Astrocyte (in vitro differentiated cells and primary cell): ENCODE measurements around the gene ARL6IP5. TPM values are rescaled to one million over a fixed set of nuclear protein-coding genes. Genes with fewer than 3 reads are reported as not detected.

Experiments
- DNase-seq: peaks from one replicate; pipeline ENCODE4 v3.0.0-alpha.2; 2010; ENCODE audit warnings: low read depth
- FAIRE-seq: peaks from 2 replicates; lab custom pipeline; 2011; peaks lifted over from hg19 to GRCh38; lab: Jason Lieb, UNC
- H2AFZ ChIP-seq: 2 replicates; pipeline ENCODE4 v1.6.0; 2012; ENCODE audit warnings: low read depth, low read length, inconsistent platforms
- H3K27ac ChIP-seq: 2 replicates; pipeline ENCODE4 v1.5.1; 2011; ENCODE audit warnings: low read depth, low read length, inconsistent platforms
- H3K27me3 ChIP-seq: 2 replicates; pipeline ENCODE4 v1.6.0; 2011; ENCODE audit warnings: low read length, inconsistent platforms; ENCODE audit not compliant: insufficient read depth
- H3K36me3 ChIP-seq: 2 replicates; pipeline ENCODE4 v1.5.1; 2011; ENCODE audit warnings: low read length, inconsistent platforms; ENCODE audit not compliant: insufficient read depth
- H3K4me1 ChIP-seq: 2 replicates; pipeline ENCODE4 v1.5.1; 2011; ENCODE audit warnings: low read length, inconsistent platforms; ENCODE audit not compliant: insufficient read depth
- H3K4me2 ChIP-seq: 2 replicates; pipeline ENCODE4 v1.6.0; 2012; ENCODE audit warnings: low read length, inconsistent platforms
- H3K4me3 ChIP-seq: 2 replicates; pipeline ENCODE4 v1.5.1; 2011; ENCODE audit warnings: low read depth, mild to moderate bottlenecking, low read length, inconsistent platforms; ENCODE audit not compliant: insufficient read depth
- H3K79me2 ChIP-seq: 2 replicates; pipeline ENCODE4 v1.6.0; 2012; ENCODE audit warnings: mild to moderate bottlenecking, low read length, inconsistent platforms; ENCODE audit not compliant: insufficient read depth
- H3K9ac ChIP-seq: 2 replicates; pipeline ENCODE4 v1.6.0; 2012; ENCODE audit warnings: mild to moderate bottlenecking, low read length, inconsistent platforms
- H3K9me3 ChIP-seq: 2 replicates; pipeline ENCODE4 v1.5.1; 2012; ENCODE audit warnings: low read depth, mild to moderate bottlenecking, low read length, inconsistent platforms; ENCODE audit not compliant: insufficient read depth
- H4K20me1 ChIP-seq: 2 replicates; pipeline ENCODE4 v1.6.0; 2012; ENCODE audit warnings: low read length, inconsistent platforms; ENCODE audit not compliant: insufficient read depth
- H3K27ac Mint-ChIP-seq: one replicate; pipeline ENCODE4 v1.8.0; 2021; ENCODE audit warnings: mild to moderate bottlenecking, mixed read lengths; ENCODE audit not compliant: unreplicated experiment
- H3K27me3 Mint-ChIP-seq: one replicate; pipeline ENCODE4 v1.8.0; 2021; ENCODE audit warnings: low read depth, mixed read lengths; ENCODE audit not compliant: unreplicated experiment
- H3K36me3 Mint-ChIP-seq: one replicate; pipeline ENCODE4 v1.8.0; 2021; ENCODE audit warnings: low read depth, mixed read lengths; ENCODE audit not compliant: unreplicated experiment
- H3K4me1 Mint-ChIP-seq: one replicate; pipeline ENCODE4 v1.8.0; 2021; ENCODE audit warnings: low read depth, mixed read lengths; ENCODE audit not compliant: unreplicated experiment
- H3K4me3 Mint-ChIP-seq: one replicate; pipeline ENCODE4 v1.8.0; 2021; ENCODE audit warnings: mild to moderate bottlenecking, moderate library complexity, mixed read lengths; ENCODE audit not compliant: unreplicated experiment
- H3K9me3 Mint-ChIP-seq: one replicate; pipeline ENCODE4 v1.8.0; 2021; ENCODE audit warnings: mild to moderate bottlenecking, mixed read lengths; ENCODE audit not compliant: unreplicated experiment
- EZH2 ChIP-seq: IDR thresholded peaks from 2 replicates; pipeline ENCODE4 v1.6.1; 2012; ENCODE audit warnings: mild to moderate bottlenecking, low read length, inconsistent platforms; ENCODE audit not compliant: insufficient read depth
- total RNA-seq: library from RNA; stranded (reverse); gene quantifications from 2 replicates; pipeline ENCODE4 v1.2.1, GENCODE V29; 2021
- TF ChIP-seq, protein P1 (sequence below): IDR thresholded peaks from 2 replicates; pipeline ENCODE4 v1.5.1; 2011; ENCODE audit warnings: low read depth, mild to moderate bottlenecking, inconsistent platforms, low read length, moderate library complexity; ENCODE audit not compliant: insufficient read depth

ARL6IP5 gene
- total RNA-seq, 1 donor from 2014 or later: 160 TPM

DNA sequence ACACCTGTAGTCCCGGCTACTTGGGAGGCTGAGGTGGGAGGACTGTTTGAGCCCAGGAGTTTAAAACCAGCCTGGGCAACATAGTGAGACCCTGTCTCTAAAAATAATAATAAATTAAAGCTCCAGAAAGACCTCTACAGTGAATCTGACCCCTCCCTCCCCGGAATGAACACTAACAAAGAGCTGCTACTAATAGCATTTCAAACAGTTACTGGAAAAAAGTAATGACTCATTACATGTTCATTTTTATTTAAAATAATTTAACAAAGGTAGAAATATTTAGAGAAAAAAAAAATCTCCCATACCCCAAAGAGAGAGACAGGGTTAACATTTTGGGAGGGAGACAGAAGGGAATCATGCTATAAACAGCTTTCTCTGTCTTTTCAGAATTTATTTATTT lies 2.4 kb upstream of the ARL6IP5 start:
- Histone ChIP-seq H3K9ac (peak overlapping the region; percentile 38), H3K4me3 (no peak overlapping the region), H2AFZ (no peak overlapping the region), H3K4me1 (peaks cover 52% of the 10 kb centered on the region), H3K27me3 (no peaks in the 10 kb centered on the region), H3K36me3 (no peaks in the 10 kb centered on the region), H3K27ac (peak overlapping the region; percentile 56), H3K9me3 (no peaks in the 10 kb centered on the region), H3K4me2 (peak overlapping the region; percentile 89), H4K20me1 (peaks cover 12% of the 10 kb centered on the region), H3K79me2 (peaks cover 49% of the 10 kb centered on the region)
- Mint-ChIP-seq H3K4me1 (peaks cover 39% of the 10 kb centered on the region), H3K9me3 (no peaks in the 10 kb centered on the region), H3K4me3 (peak overlapping the region; percentile 70), H3K36me3 (peaks cover 2% of the 10 kb centered on the region), H3K27me3 (no peaks in the 10 kb centered on the region), H3K27ac (peak overlapping the region; percentile 95)
- DNase-seq (no peak), FAIRE-seq (no peak)
- TF ChIP-seq EZH2: no peak
- TF ChIP-seq, protein P1, sequence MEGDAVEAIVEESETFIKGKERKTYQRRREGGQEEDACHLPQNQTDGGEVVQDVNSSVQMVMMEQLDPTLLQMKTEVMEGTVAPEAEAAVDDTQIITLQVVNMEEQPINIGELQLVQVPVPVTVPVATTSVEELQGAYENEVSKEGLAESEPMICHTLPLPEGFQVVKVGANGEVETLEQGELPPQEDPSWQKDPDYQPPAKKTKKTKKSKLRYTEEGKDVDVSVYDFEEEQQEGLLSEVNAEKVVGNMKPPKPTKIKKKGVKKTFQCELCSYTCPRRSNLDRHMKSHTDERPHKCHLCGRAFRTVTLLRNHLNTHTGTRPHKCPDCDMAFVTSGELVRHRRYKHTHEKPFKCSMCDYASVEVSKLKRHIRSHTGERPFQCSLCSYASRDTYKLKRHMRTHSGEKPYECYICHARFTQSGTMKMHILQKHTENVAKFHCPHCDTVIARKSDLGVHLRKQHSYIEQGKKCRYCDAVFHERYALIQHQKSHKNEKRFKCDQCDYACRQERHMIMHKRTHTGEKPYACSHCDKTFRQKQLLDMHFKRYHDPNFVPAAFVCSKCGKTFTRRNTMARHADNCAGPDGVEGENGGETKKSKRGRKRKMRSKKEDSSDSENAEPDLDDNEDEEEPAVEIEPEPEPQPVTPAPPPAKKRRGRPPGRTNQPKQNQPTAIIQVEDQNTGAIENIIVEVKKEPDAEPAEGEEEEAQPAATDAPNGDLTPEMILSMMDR: no peak

DNA sequence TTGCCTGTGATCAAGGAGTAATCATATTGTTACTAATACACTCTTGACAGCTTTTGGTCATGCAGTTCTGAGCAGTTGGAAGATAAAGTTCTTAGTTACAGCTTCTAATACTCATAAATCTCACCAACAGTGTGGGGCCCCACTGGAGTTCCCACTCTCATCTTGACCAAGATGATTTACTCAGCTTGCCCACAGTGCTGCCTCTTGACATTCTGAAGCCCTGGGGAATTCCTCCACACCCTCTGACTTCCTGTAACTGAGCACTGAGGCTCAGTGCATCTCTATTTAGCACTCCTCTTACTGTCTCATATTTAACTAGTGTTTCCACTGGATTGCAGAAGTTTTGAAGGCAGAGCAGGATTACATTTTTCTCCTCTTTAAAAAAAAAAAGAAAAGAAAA lies 1.9 kb upstream of the ARL6IP5 start:
- TF ChIP-seq, protein P1: no peak
- TF ChIP-seq EZH2: no peak
- Histone ChIP-seq H3K27me3 (no peaks in the 10 kb centered on the region), H3K9ac (peak overlapping the region; percentile 38), H3K36me3 (no peaks in the 10 kb centered on the region), H4K20me1 (peaks cover 15% of the 10 kb centered on the region), H3K4me1 (peaks cover 55% of the 10 kb centered on the region), H3K4me2 (peak overlapping the region; percentile 89), H3K4me3 (no peak overlapping the region), H3K9me3 (no peaks in the 10 kb centered on the region), H3K79me2 (peaks cover 49% of the 10 kb centered on the region), H2AFZ (no peak overlapping the region), H3K27ac (peak overlapping the region; percentile 56)
- DNase-seq (peak; percentile 82), FAIRE-seq (no peak)
- Mint-ChIP-seq H3K4me3 (peak overlapping the region; percentile 70), H3K9me3 (no peaks in the 10 kb centered on the region), H3K36me3 (peaks cover under 1% of the 10 kb centered on the region), H3K4me1 (peaks cover 36% of the 10 kb centered on the region), H3K27ac (peak overlapping the region; percentile 95), H3K27me3 (no peaks in the 10 kb centered on the region)

DNA sequence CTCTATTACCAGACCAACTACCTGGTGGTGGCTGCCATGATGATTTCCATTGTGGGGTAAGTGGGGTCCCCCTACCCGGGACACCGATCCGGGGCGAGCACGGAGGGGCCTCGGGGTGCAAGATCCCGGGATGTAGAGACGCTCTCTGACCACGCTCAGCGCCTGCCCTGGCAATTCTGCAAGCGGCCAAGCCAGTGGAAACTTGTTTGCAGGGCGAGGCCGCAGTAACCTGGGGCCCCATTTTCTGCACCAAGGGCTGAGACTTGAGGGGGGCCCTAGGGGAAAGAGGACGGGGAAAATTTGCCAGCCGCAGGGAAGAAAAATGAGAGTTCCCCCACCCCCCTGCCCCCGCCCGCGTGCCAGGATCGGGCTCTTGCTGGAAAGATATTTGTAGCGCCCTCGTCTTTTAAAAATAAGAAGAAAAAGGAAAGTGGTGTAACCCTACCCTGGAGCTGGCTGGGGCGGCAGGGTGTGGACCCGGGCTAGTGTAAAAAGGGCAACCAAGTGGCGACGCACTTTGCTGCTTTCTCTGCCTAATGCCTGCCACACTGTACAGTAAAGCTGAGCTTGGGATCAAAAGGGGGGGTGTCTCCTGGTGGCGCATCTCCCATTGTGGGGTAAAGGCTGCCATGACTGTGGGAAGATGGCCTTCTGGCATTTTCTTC lies 563 bp downstream of the ARL6IP5 start:
- no peak for DNase-seq
- TF ChIP-seq, protein P1: no peak
- TF ChIP-seq EZH2: no peak
- peak overlapping the region; percentile 92 for H3K27ac ChIP-seq

More for the DNA sequence above, 563 bp downstream of the ARL6IP5 start:
- Mint-ChIP-seq H3K4me3 (peak overlapping the region; percentile 97), H3K9me3 (no peaks in the 10 kb centered on the region), H3K27ac (peak overlapping the region; percentile 95), H3K27me3 (no peaks in the 10 kb centered on the region), H3K36me3 (peaks cover 4% of the 10 kb centered on the region), H3K4me1 (peaks cover 53% of the 10 kb centered on the region)
- Histone ChIP-seq H3K27me3 (no peaks in the 10 kb centered on the region), H3K36me3 (no peaks in the 10 kb centered on the region), H2AFZ (peak overlapping the region; percentile 91), H3K79me2 (peaks cover 51% of the 10 kb centered on the region), H3K9ac (peak overlapping the region; percentile 94), H3K4me3 (peak overlapping the region; percentile 98), H3K9me3 (no peaks in the 10 kb centered on the region), H3K4me2 (peak overlapping the region; percentile 89), H3K4me1 (peaks cover 65% of the 10 kb centered on the region), H4K20me1 (peaks cover 29% of the 10 kb centered on the region)
- no peak for FAIRE-seq
